ENCODE data around the gene ENTHD1. TPM values are rescaled to one million over a fixed set of nuclear protein-coding genes. Genes with fewer than 3 reads are reported as not detected.

Gene ENTHD1
- total RNA-seq, 1 donor = not detected

GRCh38 chr22:39913886-39914285 lies 20.3 kb upstream of the ENTHD1 start:
- H3K4me3 ChIP-seq (ENCODE audit: insufficient read depth, low read length) = no peak overlapping the region
- H3K4me1 ChIP-seq (ENCODE audit: insufficient read depth, low read length) = no peaks in the 10 kb centered on the region
- no peak overlapping the region for H3K4me2 ChIP-seq (ENCODE audit: insufficient read depth, low read length)
- H3K27me3 ChIP-seq (ENCODE audit: insufficient read depth, low read length) = peaks cover 19% of the 10 kb centered on the region
- H3K9me3 ChIP-seq (ENCODE audit: low read depth, low read length) = no peaks in the 10 kb centered on the region
- no peak overlapping the region for H2AFZ ChIP-seq (ENCODE audit: low read length)
- H3K27ac ChIP-seq (ENCODE audit: low read depth, low read length) = no peak overlapping the region
- no peaks in the 10 kb centered on the region for H4K20me1 ChIP-seq (ENCODE audit: insufficient read depth, low read length)
- no peak for DNase-seq (ENCODE audit: insufficient read length, low spot score, missing footprints)
- TF ChIP-seq, protein P1, sequence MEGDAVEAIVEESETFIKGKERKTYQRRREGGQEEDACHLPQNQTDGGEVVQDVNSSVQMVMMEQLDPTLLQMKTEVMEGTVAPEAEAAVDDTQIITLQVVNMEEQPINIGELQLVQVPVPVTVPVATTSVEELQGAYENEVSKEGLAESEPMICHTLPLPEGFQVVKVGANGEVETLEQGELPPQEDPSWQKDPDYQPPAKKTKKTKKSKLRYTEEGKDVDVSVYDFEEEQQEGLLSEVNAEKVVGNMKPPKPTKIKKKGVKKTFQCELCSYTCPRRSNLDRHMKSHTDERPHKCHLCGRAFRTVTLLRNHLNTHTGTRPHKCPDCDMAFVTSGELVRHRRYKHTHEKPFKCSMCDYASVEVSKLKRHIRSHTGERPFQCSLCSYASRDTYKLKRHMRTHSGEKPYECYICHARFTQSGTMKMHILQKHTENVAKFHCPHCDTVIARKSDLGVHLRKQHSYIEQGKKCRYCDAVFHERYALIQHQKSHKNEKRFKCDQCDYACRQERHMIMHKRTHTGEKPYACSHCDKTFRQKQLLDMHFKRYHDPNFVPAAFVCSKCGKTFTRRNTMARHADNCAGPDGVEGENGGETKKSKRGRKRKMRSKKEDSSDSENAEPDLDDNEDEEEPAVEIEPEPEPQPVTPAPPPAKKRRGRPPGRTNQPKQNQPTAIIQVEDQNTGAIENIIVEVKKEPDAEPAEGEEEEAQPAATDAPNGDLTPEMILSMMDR (IDR thresholded peaks at IDR 0.05; ENCODE audit: extremely low read depth, low read depth, low read length) = no peak
- no peaks in the 10 kb centered on the region for H3K79me2 ChIP-seq (ENCODE audit: insufficient read depth, low read length)
- H3K36me3 ChIP-seq (ENCODE audit: insufficient read depth, low read length) = no peaks in the 10 kb centered on the region

GRCh38 chr22:39913321-39913720 lies 19.8 kb upstream of the ENTHD1 start:
- Histone ChIP-seq H3K4me1 (ENCODE audit: insufficient read depth, low read length) (no peaks in the 10 kb centered on the region), H3K4me3 (ENCODE audit: insufficient read depth, low read length) (no peak overlapping the region), H3K4me2 (ENCODE audit: insufficient read depth, low read length) (no peak overlapping the region), H2AFZ (ENCODE audit: low read length) (no peak overlapping the region), H3K79me2 (ENCODE audit: insufficient read depth, low read length) (no peaks in the 10 kb centered on the region), H3K36me3 (ENCODE audit: insufficient read depth, low read length) (no peaks in the 10 kb centered on the region), H4K20me1 (ENCODE audit: insufficient read depth, low read length) (no peaks in the 10 kb centered on the region), H3K9me3 (ENCODE audit: low read depth, low read length) (no peaks in the 10 kb centered on the region), H3K27me3 (ENCODE audit: insufficient read depth, low read length) (peaks cover 19% of the 10 kb centered on the region), H3K27ac (ENCODE audit: low read depth, low read length) (no peak overlapping the region)
- no peak for DNase-seq (ENCODE audit: insufficient read length, low spot score, missing footprints)
- TF ChIP-seq, protein P1 (IDR thresholded peaks at IDR 0.05; ENCODE audit: extremely low read depth, low read depth, low read length) = no peak

DNA sequence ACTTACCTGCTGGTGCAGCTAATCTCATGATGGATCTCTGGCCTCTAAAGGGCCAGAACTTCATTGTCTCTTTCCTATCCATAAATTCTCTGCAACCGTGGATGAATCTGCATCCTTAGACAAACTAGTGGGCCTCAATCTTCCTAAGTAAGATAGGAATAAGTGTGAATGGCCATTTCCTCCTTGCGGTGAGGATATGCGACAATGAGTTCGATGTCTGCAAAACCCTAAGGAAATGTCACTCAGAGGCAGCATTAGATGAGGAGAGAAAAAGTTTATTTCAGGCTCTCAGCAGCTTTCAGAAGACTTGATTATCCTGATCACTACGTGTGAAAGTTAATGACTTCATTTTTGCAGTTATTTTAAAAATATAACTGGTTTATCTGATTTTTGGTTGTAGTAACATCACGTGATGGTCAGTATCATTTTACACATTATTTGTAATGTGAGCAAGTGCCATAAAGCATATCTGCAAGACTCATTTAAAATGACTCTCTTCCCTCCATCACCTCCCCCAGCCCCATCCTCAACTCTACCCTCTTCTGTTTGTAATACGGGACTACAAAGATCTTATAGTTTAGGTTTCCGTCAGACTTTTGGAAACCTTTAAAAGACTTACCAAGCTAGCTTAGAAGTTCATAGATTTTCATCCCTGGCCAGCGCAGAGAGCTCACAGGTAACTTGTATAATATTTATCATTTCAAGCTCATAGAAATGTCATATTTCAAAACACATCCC lies 17.5 kb upstream of the ENTHD1 start:
- no peaks in the 10 kb centered on the region for H3K36me3 ChIP-seq (ENCODE audit: insufficient read depth, low read length)
- no peak overlapping the region for H2AFZ ChIP-seq (ENCODE audit: low read length)
- no peaks in the 10 kb centered on the region for H3K4me1 ChIP-seq (ENCODE audit: insufficient read depth, low read length)
- H4K20me1 ChIP-seq (ENCODE audit: insufficient read depth, low read length) = no peaks in the 10 kb centered on the region
- H3K27ac ChIP-seq (ENCODE audit: low read depth, low read length) = no peak overlapping the region
- TF ChIP-seq, protein P1 (IDR thresholded peaks at IDR 0.05; ENCODE audit: extremely low read depth, low read depth, low read length) = no peak
- DNase-seq (ENCODE audit: insufficient read length, low spot score, missing footprints) = no peak
- peaks cover 14% of the 10 kb centered on the region for H3K27me3 ChIP-seq (ENCODE audit: insufficient read depth, low read length)
- H3K79me2 ChIP-seq (ENCODE audit: insufficient read depth, low read length) = no peaks in the 10 kb centered on the region
- H3K4me3 ChIP-seq (ENCODE audit: insufficient read depth, low read length) = no peak overlapping the region
- no peak overlapping the region for H3K4me2 ChIP-seq (ENCODE audit: insufficient read depth, low read length)
- H3K9me3 ChIP-seq (ENCODE audit: low read depth, low read length) = no peaks in the 10 kb centered on the region

DNA sequence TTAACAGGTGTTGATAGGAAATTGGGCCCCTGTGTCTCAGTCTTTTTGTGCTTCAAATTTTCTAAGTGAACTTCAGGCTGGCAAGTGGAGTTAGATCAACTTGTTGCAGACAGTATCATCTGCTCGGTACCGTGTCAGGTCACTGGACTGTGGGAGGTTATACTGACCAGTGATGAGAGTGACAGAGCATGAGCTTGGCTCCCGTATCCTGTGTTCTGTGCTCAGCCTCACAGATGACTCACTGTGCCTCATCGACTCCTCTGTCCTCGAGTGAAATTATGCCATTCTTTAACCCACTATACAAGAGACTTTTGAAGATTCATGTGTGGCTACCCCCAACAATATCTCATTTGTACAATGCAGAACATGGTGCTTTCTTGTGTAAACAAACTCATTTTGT lies 15.2 kb upstream of the ENTHD1 start:
- H2AFZ ChIP-seq (ENCODE audit: low read length) = no peak overlapping the region
- no peaks in the 10 kb centered on the region for H3K9me3 ChIP-seq (ENCODE audit: low read depth, low read length)
- DNase-seq (ENCODE audit: insufficient read length, low spot score, missing footprints) = no peak
- H3K27ac ChIP-seq (ENCODE audit: low read depth, low read length) = no peak overlapping the region
- H3K27me3 ChIP-seq (ENCODE audit: insufficient read depth, low read length) = peaks cover 16% of the 10 kb centered on the region
- no peaks in the 10 kb centered on the region for H3K36me3 ChIP-seq (ENCODE audit: insufficient read depth, low read length)
- no peak overlapping the region for H3K4me3 ChIP-seq (ENCODE audit: insufficient read depth, low read length)
- no peaks in the 10 kb centered on the region for H3K79me2 ChIP-seq (ENCODE audit: insufficient read depth, low read length)
- H3K4me1 ChIP-seq (ENCODE audit: insufficient read depth, low read length) = no peaks in the 10 kb centered on the region
- no peaks in the 10 kb centered on the region for H4K20me1 ChIP-seq (ENCODE audit: insufficient read depth, low read length)
- no peak overlapping the region for H3K4me2 ChIP-seq (ENCODE audit: insufficient read depth, low read length)
- TF ChIP-seq, protein P1 (IDR thresholded peaks at IDR 0.05; ENCODE audit: extremely low read depth, low read depth, low read length) = no peak
